Prostate gland (tissue), 2 donors: ENCODE measurements around the gene DPEP2. TPM values are rescaled to one million over a fixed set of nuclear protein-coding genes. Genes with fewer than 3 reads are reported as not detected.

Source experiments
- DNase-seq: peaks from one replicate; pipeline ENCODE4 v3.0.0-alpha.2; 2019; ENCODE audit warnings: low spot score
- H3K27ac ChIP-seq, 2 donors: fragments of 200-600 bp; sonication (generic); 2 replicates each; pipeline ENCODE4 v1.5.1; 2017 to 2019
- H3K27me3 ChIP-seq: fragments of 200-600 bp; sonication (generic); replicated peaks from 2 replicates; pipeline ENCODE4 v1.5.1; 2019; ENCODE audit not compliant: insufficient read depth
- H3K36me3 ChIP-seq, 2 donors: fragments of 200-600 bp; sonication (generic); 1 replicate in 1 of 2; 2 replicates in 1 of 2; pipeline versions ENCODE4 v1.5.1 to v1.8.1; 2017 to 2019
- H3K4me1 ChIP-seq: fragments of 200-600 bp; sonication (generic); replicated peaks from 2 replicates; pipeline ENCODE4 v1.5.1; 2019
- H3K4me3 ChIP-seq, 2 donors: fragments of 200-600 bp; sonication (generic); 2 replicates each; pipeline ENCODE4 v1.5.1; 2017 to 2019
- H3K9me3 ChIP-seq: fragments of 200-600 bp; sonication (generic); 2 replicates; pipeline ENCODE4 v1.5.1; 2017
- CTCF ChIP-seq, 4 experiments: fragments of 200-600 bp in 2 of 4; fragments of 450-650 bp in 2 of 4; sonication (generic) in 2 of 4; IDR thresholded peaks; 1 replicate in 3 of 4; 2 replicates in 1 of 4; pipeline ENCODE4 v1.5.1; 2016 to 2019; ENCODE audit warnings: antibody characterized with exemption in 4 of 4, mild to moderate bottlenecking in 2 of 4, moderate library complexity in 2 of 4
- POLR2A ChIP-seq: fragments of 450-650 bp; IDR thresholded peaks from one replicate; pipeline ENCODE4 v1.6.1; 2016; ENCODE audit warnings: antibody characterized with exemption, mild to moderate bottlenecking
- POLR2AphosphoS5 ChIP-seq: sonication (generic); formaldehyde crosslinking; IDR thresholded peaks from one replicate; pipeline ENCODE4 v1.6.1; 2017; ENCODE audit warnings: antibody characterized with exemption
- WGBS: methylation state at CpG from one replicate; pipeline ENCODE4 v1.1.5; 2018; 5-methylcytosine and 5-hydroxymethylcytosine counted together
- intact Hi-C: fragments of 100-400 bp; cut with DNase I; formaldehyde crosslinking; loops from one replicate; pipeline ENCODE4 v1.14.2; 2022
- total RNA-seq, 2 donors: library from RNA; depleted of rRNA; stranded (reverse); fragments of >200 nt; gene quantifications; one replicate each; pipeline ENCODE4 v1.1.0, GENCODE V29; 2016

Gene DPEP2
- total RNA-seq, 2 donors from 2014 or later, result 0.41 to 2.4 TPM

GRCh38 chr16:68040506-68041288 lies 41.4 kb upstream of the DPEP2 start:
- 66% methylated on average over 14 of the region's 14 CpGs for WGBS
- no peaks in the 10 kb centered on the region for H3K9me3 ChIP-seq
- H3K36me3 ChIP-seq, result no peaks in the 10 kb centered on the region
- DNase-seq, result peak; percentile 74
- H3K4me3 ChIP-seq, result no peak overlapping the region
- H3K27me3 ChIP-seq, result no peaks in the 10 kb centered on the region
- peak; percentile 35 for TF ChIP-seq POLR2AphosphoS5
- no peak for TF ChIP-seq POLR2A
- TF ChIP-seq CTCF (IDR thresholded peaks at IDR 0.05), result peak; percentile 77 to 90 (median 83)
- H3K27ac ChIP-seq, result no peak overlapping the region
- H3K4me1 ChIP-seq, result no peaks in the 10 kb centered on the region
- intact Hi-C loops, result loop anchor here (5.0 kb wide), 1 partner anchor 158 kb away; the partner anchor contains the start of gene NRN1L

DNA sequence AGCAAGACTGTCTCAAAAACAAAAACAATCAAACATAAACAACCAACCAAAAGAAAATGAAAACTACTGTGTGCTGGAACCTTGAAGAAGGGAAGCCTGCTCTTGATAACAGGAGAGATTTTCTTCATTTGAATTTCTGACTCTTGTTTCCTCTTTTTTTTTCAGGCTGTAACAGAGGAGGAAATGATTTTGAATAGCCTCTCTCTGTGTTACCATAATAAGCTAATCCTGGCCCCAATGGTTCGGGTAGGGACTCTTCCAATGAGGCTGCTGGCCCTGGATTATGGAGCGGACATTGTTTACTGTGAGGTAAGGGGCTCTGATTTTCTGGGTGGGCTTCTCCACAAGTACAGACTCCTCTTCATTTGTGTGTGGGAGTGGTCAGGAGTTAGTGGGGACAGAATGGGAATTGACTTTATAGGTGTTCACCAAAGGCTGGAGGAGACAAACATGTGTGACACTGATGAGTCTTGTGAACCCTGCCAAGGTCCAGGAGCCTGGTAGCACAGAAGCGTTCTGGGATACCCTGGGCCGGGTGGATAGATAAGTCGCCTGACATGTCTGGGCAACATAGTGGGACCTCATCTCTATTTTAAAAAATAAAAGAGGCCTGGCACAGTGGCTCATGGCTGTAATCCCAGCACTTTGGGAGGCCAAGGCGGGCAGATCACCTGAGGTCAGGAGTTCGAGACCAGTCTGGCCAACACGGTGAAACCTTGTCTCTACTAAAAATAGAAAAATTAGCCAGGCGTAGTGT lies 38.7 kb upstream of the DPEP2 start:
- TF ChIP-seq POLR2A, result no peak
- TF ChIP-seq POLR2AphosphoS5, result no peak
- no peak for TF ChIP-seq CTCF (IDR thresholded peaks at IDR 0.05)
- WGBS, result 94% methylated on average over 9 of the region's 9 CpGs
- H3K27ac ChIP-seq, result no peak overlapping the region
- intact Hi-C loops, result loop anchor here (10.0 kb wide), 1 partner anchor 53 kb away; the partner anchor contains the start of gene DPEP3
- no peaks in the 10 kb centered on the region for H3K4me1 ChIP-seq
- H3K9me3 ChIP-seq, result no peaks in the 10 kb centered on the region
- DNase-seq, result no peak
- H3K27me3 ChIP-seq, result no peaks in the 10 kb centered on the region
- H3K4me3 ChIP-seq, result no peak overlapping the region
- H3K36me3 ChIP-seq, result no peaks in the 10 kb centered on the region

DNA sequence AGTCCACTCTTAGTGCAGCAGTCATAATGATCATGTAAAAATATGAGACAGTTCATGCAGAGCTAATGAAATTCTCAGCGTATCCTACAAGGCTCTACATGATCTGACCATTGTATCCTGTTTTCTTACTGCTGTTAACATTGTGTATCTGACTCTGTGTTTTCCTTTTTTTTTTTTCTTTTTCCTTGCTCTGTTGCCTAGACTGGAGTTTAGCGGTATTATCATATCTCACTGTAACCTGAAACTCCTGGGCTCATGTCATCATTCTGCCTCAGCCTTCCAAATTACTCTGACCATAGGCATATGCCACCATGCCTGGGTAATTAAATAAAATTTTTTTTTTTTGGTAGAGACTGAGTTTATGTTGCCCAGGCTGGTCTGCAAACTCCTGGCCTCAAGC lies 35.9 kb upstream of the DPEP2 start:
- H3K27me3 ChIP-seq, result no peaks in the 10 kb centered on the region
- no peak for DNase-seq
- TF ChIP-seq CTCF (IDR thresholded peaks at IDR 0.05), result no peak
- TF ChIP-seq POLR2A, result no peak
- no peak for TF ChIP-seq POLR2AphosphoS5
- H3K9me3 ChIP-seq, result no peaks in the 10 kb centered on the region
- H3K4me3 ChIP-seq, result no peak overlapping the region
- 80% methylated on average over 2 of the region's 2 CpGs for WGBS
- H3K36me3 ChIP-seq, result no peaks in the 10 kb centered on the region
- no peak overlapping the region for H3K27ac ChIP-seq
- H3K4me1 ChIP-seq, result no peaks in the 10 kb centered on the region
- intact Hi-C loops, result loop anchor here (10.0 kb wide), 1 partner anchor 50 kb away; the partner anchor contains the start of gene DPEP3

DNA sequence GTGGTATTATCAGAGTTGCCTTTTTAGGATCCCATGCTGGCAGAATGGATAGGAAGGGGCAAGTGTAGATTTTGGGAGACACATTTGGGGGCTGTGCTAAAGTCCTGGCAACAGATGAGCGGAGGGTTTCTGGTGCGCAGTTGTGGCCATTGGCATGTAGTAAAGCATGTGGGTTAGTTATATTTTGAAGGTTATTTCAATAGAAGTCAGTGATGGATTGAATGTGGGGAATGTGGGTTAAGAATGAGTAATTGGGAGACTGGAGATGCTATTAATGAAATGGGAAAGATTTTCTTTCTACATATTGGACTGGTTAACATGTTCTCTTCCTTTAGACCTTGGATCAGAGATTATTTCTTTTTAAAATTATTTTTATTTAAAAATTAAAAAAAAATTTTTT lies 33.8 kb upstream of the DPEP2 start:
- Histone ChIP-seq H3K4me3 (no peak overlapping the region), H3K36me3 (no peaks in the 10 kb centered on the region), H3K9me3 (no peaks in the 10 kb centered on the region), H3K4me1 (no peaks in the 10 kb centered on the region), H3K27ac (no peak overlapping the region), H3K27me3 (no peaks in the 10 kb centered on the region)
- no peak for TF ChIP-seq CTCF (IDR thresholded peaks at IDR 0.05)
- 95% methylated on average over 2 of the region's 2 CpGs for WGBS
- intact Hi-C loops, result loop anchor here (10.0 kb wide), 1 partner anchor 48 kb away; the partner anchor contains the start of gene DPEP3
- no peak for DNase-seq
